B cell (primary cell): ENCODE results near the gene MATN3.

Experiments
- CTCF ChIP-seq: fragments of 200-600 bp; IDR thresholded peaks from one replicate; pipeline ENCODE4 v1.8.0; 2022; ENCODE audit warnings: antibody characterized with exemption, mild to moderate bottlenecking
- EZH2 ChIP-seq: IDR thresholded peaks from 2 replicates; pipeline ENCODE4 v1.6.1; 2012; ENCODE audit warnings: borderline replicate concordance, low read depth, mild to moderate bottlenecking, moderate library complexity, low read length; ENCODE audit not compliant: insufficient read depth, poor library complexity, severe bottlenecking

- TF ChIP-seq CTCF (no peak), EZH2 (no peak)
These were observed 32.3 kb upstream of the MATN3 start for GRCh38 chr2:20044778-20045177.
